PC-3 (cell line): Measurements from ENCODE around the gene CBFA2T3. TPM values are rescaled to one million over a fixed set of nuclear protein-coding genes. Genes with fewer than 3 reads are reported as not detected.

Experiments
- ATAC-seq: fragments of 200-7000 bp; cut with Tn5 transposase; 2 replicates; pipeline ENCODE4 v1.9.1; 2020; ENCODE audit warnings: mild to moderate bottlenecking, moderate library complexity
- BruUV-seq: library from RNA; stranded (reverse); fragments of 400-500 nt; replicated peaks from 2 replicates; lab custom pipeline; 2021; lab: Mats Ljungman, UMichigan
- CTCF ChIA-PET: fragments of 300-600 bp; sonication (Branson Sonifier 250); formaldehyde crosslinking; loops from one replicate; lab custom pipeline; 2022; ENCODE audit warnings: antibody characterized with exemption; lab: Charles Lee
- POLR2A ChIA-PET: fragments of 300-600 bp; sonication (Branson Sonifier 250); formaldehyde crosslinking; loops from one replicate; lab custom pipeline; 2022; ENCODE audit warnings: antibody characterized with exemption; ENCODE audit not compliant: unreplicated experiment; lab: Charles Lee
- DNase-seq: peaks from one replicate; pipeline ENCODE4 v3.0.0-alpha.2; 2015
- H2AFZ ChIP-seq: fragments of 300-600 bp; sonication (generic); 2 replicates; pipeline ENCODE4 v1.6.0; 2016; ENCODE audit warnings: antibody characterized with exemption, low read length
- H3F3A ChIP-seq: fragments of 300-600 bp; sonication (generic); one replicate; pipeline ENCODE4 v1.6.0; 2017; ENCODE audit warnings: antibody characterized with exemption, low read length, control low read depth, mild to moderate bottlenecking; ENCODE audit not compliant: unreplicated experiment
- H3K27ac ChIP-seq: fragments of 300-600 bp; sonication (generic); 2 replicates; pipeline ENCODE4 v1.5.1; 2016; ENCODE audit warnings: mild to moderate bottlenecking, low read length
- H3K27me3 ChIP-seq: fragments of 300-600 bp; sonication (generic); 2 replicates; pipeline ENCODE4 v1.6.1; 2016; ENCODE audit warnings: low read length, mixed read lengths
- H3K36me3 ChIP-seq: fragments of 300-600 bp; sonication (generic); 2 replicates; pipeline ENCODE4 v1.6.1; 2016; ENCODE audit warnings: low read depth, mixed run types, low read length, mixed read lengths
- H3K4me1 ChIP-seq: fragments of 300-600 bp; sonication (generic); 2 replicates; pipeline ENCODE4 v1.5.1; 2016; ENCODE audit warnings: low read length; ENCODE audit not compliant: insufficient read depth
- H3K4me2 ChIP-seq: fragments of 300-600 bp; sonication (generic); 2 replicates; pipeline ENCODE4 v1.6.0; 2016; ENCODE audit warnings: low read length
- H3K4me3 ChIP-seq: fragments of 300-600 bp; sonication (generic); 2 replicates; pipeline ENCODE4 v1.5.1; 2016; ENCODE audit warnings: mild to moderate bottlenecking, low read length, mixed read lengths
- H3K79me2 ChIP-seq: fragments of 300-600 bp; sonication (generic); 2 replicates; pipeline ENCODE4 v1.6.1; 2017; ENCODE audit warnings: low read length, mixed read lengths
- H3K9ac ChIP-seq: fragments of 300-600 bp; sonication (generic); 2 replicates; pipeline ENCODE4 v1.6.0; 2016; ENCODE audit warnings: mild to moderate bottlenecking, low read length
- H3K9me2 ChIP-seq: fragments of 300-600 bp; sonication (generic); replicated peaks from 2 replicates; pipeline ENCODE4 v1.6.1; 2016; ENCODE audit warnings: mixed run types, low read length, mixed read lengths
- H3K9me3 ChIP-seq: fragments of 300-600 bp; sonication (generic); 2 replicates; pipeline ENCODE4 v1.6.1; 2016; ENCODE audit warnings: low read length, mixed read lengths
- H4K20me1 ChIP-seq: fragments of 300-600 bp; sonication (generic); 2 replicates; pipeline ENCODE4 v1.6.1; 2016; ENCODE audit warnings: low read length, mixed read lengths
- EZH2 ChIP-seq: fragments of 300-600 bp; sonication (generic); IDR thresholded peaks from one replicate; pipeline ENCODE4 v1.6.1; 2017; ENCODE audit warnings: antibody characterized with exemption, mild to moderate bottlenecking, low read length; ENCODE audit not compliant: unreplicated experiment
- EZH2phosphoT487 ChIP-seq: fragments of 300-600 bp; sonication (generic); IDR thresholded peaks from 2 replicates; pipeline ENCODE4 v1.6.1; 2018; ENCODE audit warnings: mild to moderate bottlenecking, antibody characterized with exemption, low read length, borderline replicate concordance
- intact Hi-C: fragments of 100-400 bp; cut with micrococcal nuclease; formaldehyde crosslinking; loops from 2 replicates; pipeline ENCODE4 v1.9.0; 2023
- total RNA-seq: library from RNA; depleted of rRNA; stranded (reverse); fragments of >200 nt; gene quantifications from 2 replicates; pipeline ENCODE4 v1.2.3, GENCODE V29; 2014
- TF ChIP-seq, protein P1 (sequence below): fragments of 300-600 bp; sonication (generic); conservative IDR thresholded peaks from 2 replicates; pipeline ENCODE4 v1.5.1; 2017; ENCODE audit warnings: antibody characterized with exemption, low read depth, mild to moderate bottlenecking, low read length

CBFA2T3 gene
- total RNA-seq, 1 experiment from 2014 or later, result not detected

DNA sequence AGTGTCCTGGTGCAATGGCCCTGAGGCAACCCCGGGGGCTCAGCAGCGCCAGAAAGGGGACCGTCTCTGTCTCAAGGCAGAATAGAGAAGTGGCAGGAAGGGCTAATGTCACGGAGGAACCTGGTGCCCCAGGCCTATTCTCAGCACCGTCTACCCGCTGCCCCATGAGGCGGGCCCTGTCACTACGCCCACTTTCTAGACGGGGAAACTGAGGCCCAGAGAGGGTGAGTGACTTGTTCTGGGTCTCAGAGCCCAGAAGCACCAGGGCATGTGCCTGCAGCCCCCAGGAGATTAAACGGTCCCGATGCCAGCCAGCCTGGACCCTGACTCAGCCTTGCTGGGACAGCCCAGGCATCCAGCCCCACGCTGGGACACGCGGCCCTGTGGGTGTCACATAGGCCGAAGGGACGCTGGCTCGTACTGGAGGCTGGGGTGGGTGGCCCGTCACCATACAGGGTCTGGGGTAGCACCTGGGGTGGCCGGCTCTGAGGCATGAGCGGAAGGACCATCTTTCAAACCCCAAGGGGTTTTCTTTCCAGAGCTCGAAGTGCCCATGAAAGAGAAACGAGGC is 70.4 kb downstream of the CBFA2T3 start:
- DNase-seq, result no peak

DNA sequence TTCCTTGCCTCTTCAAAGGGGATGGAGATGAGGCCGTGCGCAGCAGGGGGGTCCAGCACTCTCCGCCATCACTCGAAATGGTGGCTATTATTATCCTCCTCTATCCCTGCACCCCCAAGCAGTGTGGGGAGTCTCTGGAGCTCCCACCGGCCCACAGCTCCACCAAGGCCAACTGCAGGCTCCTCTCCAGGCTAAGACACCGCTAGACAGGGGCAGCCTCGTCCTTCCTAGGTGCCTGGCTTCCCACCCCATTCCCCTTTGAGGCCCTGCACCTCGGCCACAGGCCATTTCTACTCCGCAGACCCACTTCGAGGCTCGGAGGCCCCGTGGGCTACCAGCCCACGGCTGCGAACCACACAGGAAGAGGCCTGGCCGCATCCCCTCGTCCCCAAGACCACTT is 71.0 kb downstream of the CBFA2T3 start:
- H3K27me3 ChIP-seq, result no peaks in the 10 kb centered on the region
- no peak overlapping the region for H3K9ac ChIP-seq
- ChIA-PET POLR2A (no interaction called here), CTCF (no interaction called here)
- DNase-seq (no peak), ATAC-seq (no peak)
- no peak overlapping the region for H2AFZ ChIP-seq
- H3K9me2 ChIP-seq, result no peaks in the 10 kb centered on the region
- H3K79me2 ChIP-seq, result no peaks in the 10 kb centered on the region
- intact Hi-C loops, result no loop called here
- H3K4me1 ChIP-seq, result peaks cover 5% of the 10 kb centered on the region; the same call in 1 of the 2 replicates
- no peaks in the 10 kb centered on the region for H3K9me3 ChIP-seq
- no peaks in the 10 kb centered on the region for H3K36me3 ChIP-seq
- no peak overlapping the region for H3K4me2 ChIP-seq
- H3F3A ChIP-seq, result no peaks in the 10 kb centered on the region
- no peak overlapping the region for H3K27ac ChIP-seq
- TF ChIP-seq EZH2 (no peak), EZH2phosphoT487 (no peak)
- TF ChIP-seq, protein P1, sequence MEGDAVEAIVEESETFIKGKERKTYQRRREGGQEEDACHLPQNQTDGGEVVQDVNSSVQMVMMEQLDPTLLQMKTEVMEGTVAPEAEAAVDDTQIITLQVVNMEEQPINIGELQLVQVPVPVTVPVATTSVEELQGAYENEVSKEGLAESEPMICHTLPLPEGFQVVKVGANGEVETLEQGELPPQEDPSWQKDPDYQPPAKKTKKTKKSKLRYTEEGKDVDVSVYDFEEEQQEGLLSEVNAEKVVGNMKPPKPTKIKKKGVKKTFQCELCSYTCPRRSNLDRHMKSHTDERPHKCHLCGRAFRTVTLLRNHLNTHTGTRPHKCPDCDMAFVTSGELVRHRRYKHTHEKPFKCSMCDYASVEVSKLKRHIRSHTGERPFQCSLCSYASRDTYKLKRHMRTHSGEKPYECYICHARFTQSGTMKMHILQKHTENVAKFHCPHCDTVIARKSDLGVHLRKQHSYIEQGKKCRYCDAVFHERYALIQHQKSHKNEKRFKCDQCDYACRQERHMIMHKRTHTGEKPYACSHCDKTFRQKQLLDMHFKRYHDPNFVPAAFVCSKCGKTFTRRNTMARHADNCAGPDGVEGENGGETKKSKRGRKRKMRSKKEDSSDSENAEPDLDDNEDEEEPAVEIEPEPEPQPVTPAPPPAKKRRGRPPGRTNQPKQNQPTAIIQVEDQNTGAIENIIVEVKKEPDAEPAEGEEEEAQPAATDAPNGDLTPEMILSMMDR, result no peak
- no TSS peak for BruUV-seq
- H4K20me1 ChIP-seq, result no peaks in the 10 kb centered on the region
- H3K4me3 ChIP-seq, result no peak overlapping the region

More for the DNA sequence above, 70.4 kb downstream of the CBFA2T3 start:
- Histone ChIP-seq H2AFZ (no peak overlapping the region), H3F3A (no peaks in the 10 kb centered on the region), H3K27ac (no peak overlapping the region), H3K4me3 (no peak overlapping the region), H4K20me1 (no peaks in the 10 kb centered on the region), H3K27me3 (no peaks in the 10 kb centered on the region), H3K9me3 (no peaks in the 10 kb centered on the region), H3K4me2 (no peak overlapping the region), H3K9ac (no peak overlapping the region), H3K4me1 (peaks cover 5% of the 10 kb centered on the region; the same call in 1 of the 2 replicates), H3K36me3 (no peaks in the 10 kb centered on the region), H3K9me2 (no peaks in the 10 kb centered on the region), H3K79me2 (no peaks in the 10 kb centered on the region)
- no peak for ATAC-seq
- no TSS peak for BruUV-seq
- ChIA-PET POLR2A (no interaction called here), CTCF (no interaction called here)
- no peak for TF ChIP-seq EZH2
- TF ChIP-seq EZH2phosphoT487, result no peak
- TF ChIP-seq, protein P1, result no peak
- intact Hi-C loops, result no loop called here

DNA sequence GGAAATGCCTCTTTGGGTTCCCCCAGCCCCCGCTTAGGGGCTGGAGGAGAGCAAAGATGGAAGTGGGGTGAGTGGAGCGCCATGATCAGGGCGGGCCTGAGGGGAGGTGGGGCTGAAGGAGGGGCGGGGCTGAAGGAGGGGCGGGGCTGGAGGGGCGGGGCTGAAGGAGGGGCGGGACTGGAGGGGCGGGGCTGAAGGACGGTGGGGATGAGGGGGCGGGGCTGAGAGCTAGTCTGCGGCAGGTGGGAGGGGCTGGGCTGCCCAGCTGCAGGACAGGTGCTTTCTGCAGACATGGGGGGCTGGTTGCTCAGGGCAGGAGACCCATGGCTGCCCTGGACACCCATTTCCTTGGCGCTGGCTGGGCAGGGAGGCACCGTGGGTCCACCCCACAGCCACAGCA is 71.4 kb downstream of the CBFA2T3 start:
- H2AFZ ChIP-seq, result no peak overlapping the region
- TF ChIP-seq EZH2 (no peak), EZH2phosphoT487 (no peak)
- TF ChIP-seq, protein P1, result no peak
- H3K79me2 ChIP-seq, result no peaks in the 10 kb centered on the region
- intact Hi-C loops, result no loop called here
- DNase-seq (no peak), ATAC-seq (no peak)
- no peak overlapping the region for H3K9ac ChIP-seq
- no peaks in the 10 kb centered on the region for H4K20me1 ChIP-seq
- peaks cover 5% of the 10 kb centered on the region; the same call in 1 of the 2 replicates for H3K4me1 ChIP-seq
- BruUV-seq, result no TSS peak
- no peaks in the 10 kb centered on the region for H3K9me2 ChIP-seq
- H3K4me2 ChIP-seq, result no peak overlapping the region
- H3F3A ChIP-seq, result no peaks in the 10 kb centered on the region
- ChIA-PET POLR2A (no interaction called here), CTCF (no interaction called here)
- no peaks in the 10 kb centered on the region for H3K27me3 ChIP-seq
- no peak overlapping the region for H3K4me3 ChIP-seq
- H3K9me3 ChIP-seq, result no peaks in the 10 kb centered on the region
- H3K27ac ChIP-seq, result no peak overlapping the region
- H3K36me3 ChIP-seq, result no peaks in the 10 kb centered on the region
